ENCODE measurements around the gene COL6A2.

The COL6A2 gene

GRCh38 chr21:46097336-46098293 lies at the start of gene COL6A2:
Gene COL6A2, plus strand, starts transcription at chr21:46098112.
- no peak within 1 kb of the TSS for H2AFZ ChIP-seq (ENCODE audit: low read length, unreplicated experiment)
- H3K4me3 ChIP-seq (ENCODE audit: low read depth, low read length), result peak within 1 kb of the TSS; percentile 95
- H3K27ac ChIP-seq (ENCODE audit: low read depth, low read length), result peak within 1 kb of the TSS; percentile 79

GRCh38 chr21:46048926-46049889 lies 48.7 kb upstream of the COL6A2 start:
- no peak overlapping the region for H2AFZ ChIP-seq (ENCODE audit: low read length, unreplicated experiment)
- H3K4me1 ChIP-seq (ENCODE audit: control insufficient read depth, insufficient read depth, low read length, unreplicated experiment), result peaks cover 38% of the 10 kb centered on the region
- no peaks in the 10 kb centered on the region for H3K36me3 ChIP-seq (ENCODE audit: insufficient read depth, low read length)
- H3K27me3 ChIP-seq (ENCODE audit: insufficient read depth, low read length), result no peaks in the 10 kb centered on the region
- H3K79me2 ChIP-seq (ENCODE audit: control insufficient read depth, insufficient read depth, low read length, unreplicated experiment), result no peaks in the 10 kb centered on the region
- H3K27ac ChIP-seq (ENCODE audit: low read depth, low read length), result peak overlapping the region; percentile 92
- H3K4me3 ChIP-seq (ENCODE audit: low read depth, low read length), result no peak overlapping the region

More at GRCh38 chr21:46097336-46098293, at the start of gene COL6A2:
- peaks cover 27% of the 10 kb centered on the region for H3K4me1 ChIP-seq (ENCODE audit: control insufficient read depth, insufficient read depth, low read length, unreplicated experiment)
- peaks cover 21% of the 10 kb centered on the region for H3K36me3 ChIP-seq (ENCODE audit: insufficient read depth, low read length)
- peaks cover 48% of the 10 kb centered on the region for H3K79me2 ChIP-seq (ENCODE audit: control insufficient read depth, insufficient read depth, low read length, unreplicated experiment)
- no peaks in the 10 kb centered on the region for H3K27me3 ChIP-seq (ENCODE audit: insufficient read depth, low read length)

DNA sequence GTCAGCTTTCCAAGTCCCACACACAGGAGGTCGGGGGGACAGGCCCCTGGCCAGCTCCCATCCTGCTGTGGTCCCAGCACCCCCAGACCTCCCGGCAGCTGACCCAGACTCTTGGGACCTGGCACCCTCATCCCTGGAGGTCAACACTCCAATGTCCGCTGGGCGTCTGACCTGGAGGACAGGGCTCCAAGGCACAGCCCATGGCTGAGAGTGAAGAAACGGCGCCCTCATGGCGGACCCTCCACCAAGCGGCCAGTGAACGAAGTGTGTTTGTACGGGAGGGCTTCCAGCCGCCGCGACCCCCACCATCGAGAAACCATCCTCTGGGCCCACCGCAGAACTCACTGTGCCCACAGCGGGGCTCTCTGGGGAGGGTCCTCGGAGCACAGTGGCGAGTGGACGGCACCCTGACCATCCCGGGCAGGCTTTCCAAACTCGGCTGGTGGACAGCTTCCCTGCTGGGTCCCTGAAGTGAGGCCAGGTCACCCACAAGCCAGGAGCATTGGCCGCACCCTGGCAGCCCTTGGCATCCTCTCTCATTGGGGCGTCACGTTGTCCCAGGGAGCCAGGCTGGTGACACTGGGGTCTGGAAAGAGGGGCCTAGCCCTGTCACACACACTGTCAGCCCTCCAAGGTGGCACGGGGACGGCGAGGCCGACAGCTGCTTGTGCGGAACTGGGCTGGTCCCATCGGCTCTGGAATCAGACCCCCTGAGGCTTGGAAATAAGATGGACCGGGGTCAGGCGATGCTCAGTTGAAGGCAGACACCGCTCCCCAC lies 47.8 kb upstream of the COL6A2 start:
- H3K79me2 ChIP-seq (ENCODE audit: control insufficient read depth, insufficient read depth, low read length, unreplicated experiment), result no peaks in the 10 kb centered on the region
- H3K27ac ChIP-seq (ENCODE audit: low read depth, low read length), result peak overlapping the region; percentile 92
- no peaks in the 10 kb centered on the region for H3K36me3 ChIP-seq (ENCODE audit: insufficient read depth, low read length)
- H3K27me3 ChIP-seq (ENCODE audit: insufficient read depth, low read length), result no peaks in the 10 kb centered on the region
- H2AFZ ChIP-seq (ENCODE audit: low read length, unreplicated experiment), result no peak overlapping the region
- no peak overlapping the region for H3K4me3 ChIP-seq (ENCODE audit: low read depth, low read length)
- peaks cover 38% of the 10 kb centered on the region for H3K4me1 ChIP-seq (ENCODE audit: control insufficient read depth, insufficient read depth, low read length, unreplicated experiment)

DNA sequence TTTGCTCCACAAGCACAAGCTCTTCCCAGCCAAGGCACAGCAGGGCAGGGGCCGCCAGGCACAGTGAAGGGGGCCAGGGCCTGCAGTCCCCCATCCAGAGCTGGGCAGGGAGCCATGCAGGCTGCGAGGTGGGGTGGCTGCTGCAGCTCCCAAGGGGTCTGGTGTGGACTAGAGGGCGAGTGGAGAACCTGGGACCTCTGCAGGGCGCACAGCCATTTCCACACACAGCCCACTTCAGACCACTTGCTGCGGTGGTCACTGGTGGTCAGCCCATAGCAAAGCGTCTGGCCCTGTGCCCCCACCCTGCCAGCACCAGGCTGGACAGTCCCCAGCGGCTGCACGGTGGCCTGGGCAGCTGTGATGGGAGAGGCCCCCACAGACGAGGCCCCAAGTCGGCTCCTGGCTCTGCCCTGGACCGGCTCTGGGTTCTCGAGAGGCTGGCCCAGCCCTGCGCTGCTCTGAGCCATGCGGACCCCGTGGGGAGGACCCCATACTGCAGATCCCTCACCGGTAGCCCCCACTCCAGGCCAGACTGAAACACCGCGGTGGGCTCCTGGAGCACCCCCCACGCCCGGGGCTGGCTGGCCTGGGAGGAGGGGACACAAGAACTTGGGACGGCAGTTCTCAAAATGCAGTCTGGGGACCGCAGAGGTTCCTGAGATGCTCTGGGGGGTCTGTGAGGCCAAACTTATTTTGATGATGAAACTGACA lies 47.1 kb upstream of the COL6A2 start:
- no peak overlapping the region for H3K4me3 ChIP-seq (ENCODE audit: low read depth, low read length)
- H3K27ac ChIP-seq (ENCODE audit: low read depth, low read length), result peak overlapping the region; percentile 92

DNA sequence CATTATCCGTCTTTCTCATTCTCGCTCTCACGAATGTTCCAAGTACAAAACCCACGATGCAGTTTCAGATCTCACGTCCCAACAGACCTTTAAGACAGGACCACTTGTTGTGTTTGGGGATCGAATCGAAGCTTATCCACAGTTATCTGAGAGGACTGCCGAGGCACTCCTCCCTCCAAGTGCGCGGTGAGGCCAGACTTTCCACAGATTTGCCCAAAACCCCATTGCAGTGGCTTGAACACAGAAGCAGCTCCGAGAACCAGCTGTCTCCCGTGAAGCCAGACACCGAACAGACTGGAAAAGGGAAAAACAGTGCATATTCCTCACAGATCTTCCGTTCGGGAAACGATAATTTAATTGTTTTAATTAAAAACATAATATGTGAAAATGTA lies 46.5 kb upstream of the COL6A2 start:
- H3K27ac ChIP-seq (ENCODE audit: low read depth, low read length), result peak overlapping the region; percentile 92
- H3K27me3 ChIP-seq (ENCODE audit: insufficient read depth, low read length), result no peaks in the 10 kb centered on the region
- peaks cover 48% of the 10 kb centered on the region for H3K4me1 ChIP-seq (ENCODE audit: control insufficient read depth, insufficient read depth, low read length, unreplicated experiment)
- no peak overlapping the region for H3K4me3 ChIP-seq (ENCODE audit: low read depth, low read length)
- no peaks in the 10 kb centered on the region for H3K79me2 ChIP-seq (ENCODE audit: control insufficient read depth, insufficient read depth, low read length, unreplicated experiment)
- H3K36me3 ChIP-seq (ENCODE audit: insufficient read depth, low read length), result no peaks in the 10 kb centered on the region
- no peak overlapping the region for H2AFZ ChIP-seq (ENCODE audit: low read length, unreplicated experiment)

More for the DNA sequence above, 47.1 kb upstream of the COL6A2 start:
- Histone ChIP-seq H3K4me1 (ENCODE audit: control insufficient read depth, insufficient read depth, low read length, unreplicated experiment) (peaks cover 43% of the 10 kb centered on the region), H3K79me2 (ENCODE audit: control insufficient read depth, insufficient read depth, low read length, unreplicated experiment) (no peaks in the 10 kb centered on the region), H3K27me3 (ENCODE audit: insufficient read depth, low read length) (no peaks in the 10 kb centered on the region), H3K36me3 (ENCODE audit: insufficient read depth, low read length) (no peaks in the 10 kb centered on the region), H2AFZ (ENCODE audit: low read length, unreplicated experiment) (no peak overlapping the region)

GRCh38 chr21:46051821-46052675 lies 45.9 kb upstream of the COL6A2 start:
- no peaks in the 10 kb centered on the region for H3K27me3 ChIP-seq (ENCODE audit: insufficient read depth, low read length)
- H3K4me1 ChIP-seq (ENCODE audit: control insufficient read depth, insufficient read depth, low read length, unreplicated experiment), result peaks cover 55% of the 10 kb centered on the region
- no peaks in the 10 kb centered on the region for H3K79me2 ChIP-seq (ENCODE audit: control insufficient read depth, insufficient read depth, low read length, unreplicated experiment)
- no peak overlapping the region for H3K4me3 ChIP-seq (ENCODE audit: low read depth, low read length)
- no peaks in the 10 kb centered on the region for H3K36me3 ChIP-seq (ENCODE audit: insufficient read depth, low read length)
- H3K27ac ChIP-seq (ENCODE audit: low read depth, low read length), result peak overlapping the region; percentile 92
- no peak overlapping the region for H2AFZ ChIP-seq (ENCODE audit: low read length, unreplicated experiment)

- H3K4me1 ChIP-seq (ENCODE audit: control insufficient read depth, insufficient read depth, low read length, unreplicated experiment), result peaks cover 59% of the 10 kb centered on the region
- no peak overlapping the region for H3K4me3 ChIP-seq (ENCODE audit: low read depth, low read length)
- no peaks in the 10 kb centered on the region for H3K36me3 ChIP-seq (ENCODE audit: insufficient read depth, low read length)
- H3K79me2 ChIP-seq (ENCODE audit: control insufficient read depth, insufficient read depth, low read length, unreplicated experiment), result no peaks in the 10 kb centered on the region
- no peak overlapping the region for H2AFZ ChIP-seq (ENCODE audit: low read length, unreplicated experiment)
- peak overlapping the region; percentile 92 for H3K27ac ChIP-seq (ENCODE audit: low read depth, low read length)
- no peaks in the 10 kb centered on the region for H3K27me3 ChIP-seq (ENCODE audit: insufficient read depth, low read length)
These were observed 44.9 kb upstream of the COL6A2 start for GRCh38 chr21:46052703-46053651.

GRCh38 chr21:46054031-46054430 lies 43.9 kb upstream of the COL6A2 start:
- H3K4me3 ChIP-seq (ENCODE audit: low read depth, low read length), result no peak overlapping the region
- peaks cover 51% of the 10 kb centered on the region for H3K4me1 ChIP-seq (ENCODE audit: control insufficient read depth, insufficient read depth, low read length, unreplicated experiment)
- H3K27ac ChIP-seq (ENCODE audit: low read depth, low read length), result peak overlapping the region; percentile 92

More at GRCh38 chr21:46054031-46054430, 43.9 kb upstream of the COL6A2 start:
- no peaks in the 10 kb centered on the region for H3K27me3 ChIP-seq (ENCODE audit: insufficient read depth, low read length)
- no peak overlapping the region for H2AFZ ChIP-seq (ENCODE audit: low read length, unreplicated experiment)
- H3K36me3 ChIP-seq (ENCODE audit: insufficient read depth, low read length), result no peaks in the 10 kb centered on the region
- no peaks in the 10 kb centered on the region for H3K79me2 ChIP-seq (ENCODE audit: control insufficient read depth, insufficient read depth, low read length, unreplicated experiment)

All from ACC112 (cell line).